ENCODE measurements around the gene ABHD2.

ABHD2 gene

GRCh38 chr15:89043031-89044002 lies 44.9 kb upstream of the ABHD2 start:
- TF ChIP-seq FOXP2 (optimal IDR thresholded peaks at IDR 0.05; ENCODE audit: borderline replicate concordance, extremely low read depth, extremely low read length, insufficient read depth), result no peak
- no peak for TF ChIP-seq POLR2AphosphoS5 (IDR thresholded peaks at IDR 0.05; ENCODE audit: low read depth, low read length)
- no peak for TF ChIP-seq REST (IDR thresholded peaks at IDR 0.05; ENCODE audit: insufficient read depth in 1 of 2, low read depth in 2 of 2, low read length in 2 of 2)
- TF ChIP-seq TAF1 (IDR thresholded peaks at IDR 0.05; ENCODE audit: borderline replicate concordance, insufficient read depth, low read length), result no peak
- TF ChIP-seq SIN3A (IDR thresholded peaks at IDR 0.05; ENCODE audit: borderline replicate concordance, insufficient read depth, low read length), result no peak

GRCh38 chr15:89051875-89052274 lies 36.4 kb upstream of the ABHD2 start:
- TF ChIP-seq POLR2AphosphoS5 (IDR thresholded peaks at IDR 0.05; ENCODE audit: low read depth, low read length), result no peak
- no peak for TF ChIP-seq TAF1 (IDR thresholded peaks at IDR 0.05; ENCODE audit: borderline replicate concordance, insufficient read depth, low read length)
- no peak for TF ChIP-seq SIN3A (IDR thresholded peaks at IDR 0.05; ENCODE audit: borderline replicate concordance, insufficient read depth, low read length)
- TF ChIP-seq REST (IDR thresholded peaks at IDR 0.05; ENCODE audit: insufficient read depth in 1 of 2, low read depth in 2 of 2, low read length in 2 of 2), result no peak
- TF ChIP-seq FOXP2 (optimal IDR thresholded peaks at IDR 0.05; ENCODE audit: borderline replicate concordance, extremely low read depth, extremely low read length, insufficient read depth), result no peak

DNA sequence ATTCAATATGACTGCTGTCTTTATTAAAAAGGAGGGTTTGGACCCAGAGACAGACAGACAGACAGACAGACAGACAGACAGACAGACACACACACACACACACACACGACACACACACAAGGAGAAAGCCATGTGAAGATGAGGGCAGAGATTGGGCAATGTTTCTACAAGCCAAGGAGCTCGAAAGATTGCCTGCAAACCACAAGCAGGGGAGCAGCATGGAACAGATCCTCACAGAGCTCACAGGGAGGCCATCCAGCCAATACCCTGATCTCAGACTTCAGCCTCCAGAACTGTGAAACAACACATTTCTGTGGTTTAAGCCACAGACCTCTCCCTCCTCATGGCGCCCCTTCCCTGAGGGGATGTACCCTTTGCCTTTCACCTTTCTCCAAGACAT lies 35.8 kb upstream of the ABHD2 start:
- TF ChIP-seq FOXP2 (optimal IDR thresholded peaks at IDR 0.05; ENCODE audit: borderline replicate concordance, extremely low read depth, extremely low read length, insufficient read depth), result no peak
- TF ChIP-seq TAF1 (IDR thresholded peaks at IDR 0.05; ENCODE audit: borderline replicate concordance, insufficient read depth, low read length), result no peak
- no peak for TF ChIP-seq POLR2AphosphoS5 (IDR thresholded peaks at IDR 0.05; ENCODE audit: low read depth, low read length)
- TF ChIP-seq REST (IDR thresholded peaks at IDR 0.05; ENCODE audit: insufficient read depth in 1 of 2, low read depth in 2 of 2, low read length in 2 of 2), result no peak
- no peak for TF ChIP-seq SIN3A (IDR thresholded peaks at IDR 0.05; ENCODE audit: borderline replicate concordance, insufficient read depth, low read length)

- TF ChIP-seq POLR2AphosphoS5 (IDR thresholded peaks at IDR 0.05; ENCODE audit: low read depth, low read length) (no peak), SIN3A (IDR thresholded peaks at IDR 0.05; ENCODE audit: borderline replicate concordance, insufficient read depth, low read length) (no peak), TAF1 (IDR thresholded peaks at IDR 0.05; ENCODE audit: borderline replicate concordance, insufficient read depth, low read length) (no peak), REST (IDR thresholded peaks at IDR 0.05; ENCODE audit: insufficient read depth in 1 of 2, low read depth in 2 of 2, low read length in 2 of 2) (no peak), FOXP2 (optimal IDR thresholded peaks at IDR 0.05; ENCODE audit: borderline replicate concordance, extremely low read depth, extremely low read length, insufficient read depth) (no peak)
Measured at GRCh38 chr15:89054873-89055272, 33.4 kb upstream of the ABHD2 start.
